ENCODE results near the gene SCAMP3.
"Not testable (repeated sequence)": the region's sequence is repeated elsewhere in the genome, so short reads cannot be mapped to it uniquely, and the experiment has no call there.

Gene SCAMP3

DNA sequence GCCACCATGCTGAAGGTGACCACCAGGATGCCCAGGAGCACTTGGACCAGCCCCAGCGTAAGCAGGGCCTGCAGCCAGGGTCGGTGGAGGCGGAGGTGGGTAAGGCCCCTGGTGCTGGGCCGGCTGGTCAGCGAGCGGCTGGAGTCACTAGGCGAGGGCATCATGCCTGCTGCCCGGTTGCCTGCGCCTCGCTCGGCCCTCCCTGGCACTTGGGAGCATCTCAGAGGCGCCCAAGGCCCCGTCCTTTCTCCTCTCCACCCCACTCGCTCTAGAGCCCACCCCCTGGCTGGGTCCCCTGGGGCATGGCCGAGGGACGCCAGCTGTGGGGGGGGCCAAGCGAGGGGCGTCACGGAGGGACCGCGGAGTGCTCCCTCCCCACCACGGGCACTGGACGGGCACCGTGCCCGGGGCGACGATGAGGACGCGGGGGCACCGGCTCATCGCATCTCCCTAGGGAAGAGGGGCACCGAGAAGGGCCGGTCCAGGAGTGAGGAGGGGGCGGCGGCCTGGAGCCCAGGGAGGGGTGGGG, 7.4 kb downstream of the SCAMP3 start:
- no peak for DNase-seq (ENCODE audit: low read depth)

DNA sequence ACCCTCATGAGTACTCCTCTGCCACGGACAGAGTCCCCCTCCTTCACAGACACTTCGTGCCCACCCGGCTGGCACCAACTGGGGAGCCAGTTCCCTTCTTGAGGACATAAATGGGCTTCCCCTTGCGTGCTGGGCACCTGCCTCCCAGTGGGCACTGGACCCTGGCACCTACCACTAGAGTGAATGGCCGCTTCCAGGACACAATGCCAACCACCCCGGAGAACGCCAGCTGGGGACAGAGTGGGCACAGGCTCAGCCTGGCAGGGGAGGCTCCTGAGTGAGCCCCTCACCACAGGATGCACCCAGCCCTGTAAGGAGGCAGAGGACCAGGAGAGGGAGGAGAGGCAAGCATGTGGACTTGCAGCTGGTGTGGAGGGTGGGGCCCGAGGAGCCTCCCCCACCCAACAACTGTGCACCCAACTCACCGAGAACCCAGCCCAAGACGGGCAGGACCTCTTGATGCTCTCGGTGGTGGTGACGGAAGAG, 7.9 kb downstream of the SCAMP3 start:
- DNase-seq (ENCODE audit: low read depth) = no peak

DNA sequence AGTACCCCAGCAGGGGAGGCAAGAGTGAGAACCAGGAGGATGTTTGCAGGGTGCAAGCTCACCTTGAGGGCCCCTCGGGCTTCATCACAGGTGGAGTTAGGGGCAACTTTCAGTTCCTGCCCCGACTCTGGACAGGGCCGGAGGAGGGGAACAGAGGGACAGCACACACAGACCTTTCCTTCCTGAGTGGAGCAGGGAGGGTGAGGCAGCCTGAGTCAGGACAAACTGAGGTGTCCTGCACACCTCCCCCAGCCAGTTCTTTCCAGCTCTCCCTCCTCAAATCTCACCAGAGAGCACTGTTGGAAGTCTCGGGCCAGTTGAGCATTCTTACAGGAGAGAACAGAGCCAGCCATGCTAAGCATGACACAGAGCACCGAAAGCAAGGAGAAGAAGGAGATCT, 8.4 kb downstream of the SCAMP3 start:
- DNase-seq (ENCODE audit: low read depth) = no peak

DNA sequence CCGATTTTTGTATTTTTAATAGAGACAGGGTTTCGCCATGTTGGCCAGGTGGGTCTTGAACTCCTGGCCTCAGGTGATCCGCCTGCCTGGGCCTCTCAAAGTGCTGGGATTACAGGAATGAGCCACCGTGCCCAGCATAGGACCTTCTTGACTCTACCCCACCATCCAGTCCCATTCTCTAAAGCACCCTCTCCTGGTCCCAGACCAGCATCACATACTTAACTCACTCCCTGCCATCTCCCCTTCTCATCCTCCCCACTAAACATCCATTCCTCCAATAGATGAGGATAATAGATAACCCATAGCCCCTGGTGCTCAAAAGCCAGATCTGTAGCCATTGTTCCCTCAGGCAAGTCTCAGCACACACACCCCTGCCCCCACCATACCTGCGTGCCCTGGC, 9.0 kb downstream of the SCAMP3 start:
- DNase-seq (ENCODE audit: low read depth) = no peak

DNA sequence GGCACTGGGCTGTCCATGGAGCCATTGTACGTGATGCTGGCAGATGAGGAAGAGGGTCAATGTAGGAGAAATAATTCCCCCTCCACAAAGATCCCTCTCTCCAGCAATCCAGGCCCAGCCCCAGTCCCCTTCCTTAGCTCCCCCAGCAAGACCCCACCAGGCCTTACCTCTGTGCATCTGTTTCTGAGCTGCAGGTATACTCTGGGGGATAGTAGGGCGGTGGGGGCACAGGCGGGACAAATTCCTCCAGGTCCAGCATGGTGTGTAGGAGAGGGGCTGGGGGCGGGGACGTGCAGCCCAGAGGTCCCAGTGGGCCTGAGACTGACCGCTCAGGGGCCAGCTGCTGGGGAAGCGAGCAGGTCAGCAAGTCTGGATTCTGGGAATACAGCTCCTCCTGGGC, 10.6 kb downstream of the SCAMP3 start:
- DNase-seq (ENCODE audit: low read depth) = no peak

DNA sequence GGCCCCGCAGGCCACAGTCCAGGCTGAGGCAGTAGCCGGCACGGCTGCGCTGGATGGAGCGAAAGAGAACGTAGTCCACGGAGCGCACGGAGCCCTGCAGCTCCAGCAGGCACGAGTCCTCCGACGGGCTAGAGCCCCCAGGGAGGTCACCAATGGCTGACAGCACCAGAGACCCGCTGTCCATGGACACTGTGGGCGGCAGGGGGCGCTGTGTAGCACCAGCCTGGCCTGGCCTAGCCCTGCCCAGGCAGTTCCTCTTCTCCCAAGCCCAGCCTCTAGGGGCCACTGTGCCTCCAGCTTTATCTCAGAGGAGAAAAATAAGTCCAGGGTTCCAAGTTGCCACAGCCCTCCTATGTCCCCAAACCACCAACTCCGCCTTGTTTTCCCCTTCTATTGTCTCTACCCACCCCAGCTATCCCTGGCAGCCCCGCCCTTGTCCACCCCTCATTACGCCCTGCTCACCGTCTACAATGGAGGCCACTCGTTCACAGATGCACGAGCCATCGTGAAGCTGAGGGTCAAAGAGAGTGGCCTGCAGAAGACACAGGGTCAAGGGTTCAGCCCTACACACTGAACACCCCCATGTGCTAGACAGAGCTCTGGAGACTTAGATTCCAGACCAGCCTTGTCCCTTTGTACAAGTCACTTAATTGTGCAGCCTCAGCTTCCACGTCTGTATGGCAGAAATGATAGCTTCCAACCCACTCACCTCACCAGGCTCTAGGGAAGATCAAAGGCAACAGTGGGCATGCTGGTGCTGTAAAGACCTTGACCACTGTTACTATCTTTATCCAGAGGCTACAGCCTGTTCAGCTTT, 11.3 kb downstream of the SCAMP3 start:
- DNase-seq (ENCODE audit: low read depth) = peak; percentile 72

DNA sequence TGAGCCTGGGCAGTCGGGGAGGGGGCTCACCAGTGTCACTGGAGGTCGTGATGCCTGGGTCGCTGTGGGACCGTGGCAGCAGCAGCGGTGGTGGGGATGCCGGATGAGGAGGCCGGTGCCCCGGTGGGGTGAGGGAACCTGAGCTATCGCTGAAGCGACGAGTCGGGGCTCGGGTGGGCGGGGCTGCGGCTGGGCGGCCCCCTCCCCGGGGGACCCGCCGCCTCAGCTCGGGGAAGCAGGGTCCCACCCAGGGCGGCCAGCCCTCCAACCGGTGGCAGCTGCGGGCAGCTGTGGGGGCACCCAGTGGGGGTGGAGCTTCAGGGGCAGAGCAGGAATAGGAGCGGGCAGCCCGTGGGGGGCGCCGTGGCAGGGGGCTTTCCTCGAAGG, 11.9 kb downstream of the SCAMP3 start:
- DNase-seq (ENCODE audit: low read depth) = no peak

DNA sequence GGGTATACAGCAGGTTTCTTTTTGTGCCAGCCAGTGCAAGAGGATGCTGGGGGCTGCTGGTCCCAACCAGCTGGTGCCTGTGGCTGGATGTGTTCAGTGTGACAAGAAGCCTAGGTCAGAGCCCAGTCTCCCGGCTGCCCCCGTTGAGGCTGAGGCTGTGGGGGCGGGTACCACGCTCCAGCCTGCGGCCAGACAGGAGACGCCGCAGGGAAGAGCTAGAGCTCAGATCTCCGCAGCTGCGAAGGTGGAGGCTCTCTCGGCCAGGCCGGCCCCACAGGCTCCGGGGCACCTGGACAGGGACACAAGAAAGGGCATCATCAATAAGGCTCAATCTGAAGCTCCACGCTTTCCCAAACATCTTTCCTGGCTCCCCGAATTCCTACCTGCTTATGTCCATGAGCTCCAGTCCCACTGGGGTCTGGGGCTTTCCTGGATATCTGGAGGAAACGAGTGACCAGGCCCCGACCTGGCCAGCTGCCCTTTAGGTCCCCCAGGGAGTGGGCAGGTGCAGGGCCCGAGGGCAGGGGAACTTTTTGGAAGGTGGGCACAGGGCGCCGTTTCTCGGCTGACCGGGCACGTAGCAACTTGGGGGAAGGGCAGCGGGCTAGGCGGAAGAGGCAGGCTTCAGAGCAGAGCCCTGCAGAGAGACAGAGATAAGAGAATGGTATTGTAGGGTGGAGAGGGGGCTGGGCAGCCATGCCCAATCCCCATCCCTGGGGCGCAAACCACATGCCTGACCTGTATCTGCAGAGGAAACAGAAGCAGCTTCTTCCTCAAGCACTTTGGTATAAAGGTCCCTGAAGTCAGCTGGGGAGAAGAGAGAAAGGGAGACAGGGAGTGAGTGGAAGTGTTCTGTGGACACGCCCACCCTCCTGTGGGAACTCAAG, 14.2 kb downstream of the SCAMP3 start:
- no peak for DNase-seq (ENCODE audit: low read depth)

DNA sequence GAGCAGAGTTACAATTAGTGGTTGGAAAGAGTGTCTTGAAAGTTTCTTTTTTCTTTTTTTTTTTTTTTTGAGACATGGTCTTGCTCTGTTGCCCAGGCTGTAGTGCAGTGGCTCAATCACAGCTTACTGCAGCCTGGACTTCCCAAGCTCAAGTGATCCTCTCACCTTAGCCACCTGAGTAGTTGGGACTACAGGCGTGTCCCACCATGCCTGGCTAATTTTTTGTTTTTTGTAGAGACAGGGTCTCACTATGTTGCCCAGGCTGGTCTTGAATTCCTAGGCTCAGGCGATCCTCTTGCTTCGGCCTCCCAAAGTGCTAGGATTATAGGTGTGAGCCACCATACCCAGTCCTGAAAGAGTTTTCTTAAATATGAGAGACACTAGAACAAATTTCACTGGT, 15.4 kb downstream of the SCAMP3 start:
- DNase-seq (ENCODE audit: low read depth) = not testable (repeated sequence)

DNA sequence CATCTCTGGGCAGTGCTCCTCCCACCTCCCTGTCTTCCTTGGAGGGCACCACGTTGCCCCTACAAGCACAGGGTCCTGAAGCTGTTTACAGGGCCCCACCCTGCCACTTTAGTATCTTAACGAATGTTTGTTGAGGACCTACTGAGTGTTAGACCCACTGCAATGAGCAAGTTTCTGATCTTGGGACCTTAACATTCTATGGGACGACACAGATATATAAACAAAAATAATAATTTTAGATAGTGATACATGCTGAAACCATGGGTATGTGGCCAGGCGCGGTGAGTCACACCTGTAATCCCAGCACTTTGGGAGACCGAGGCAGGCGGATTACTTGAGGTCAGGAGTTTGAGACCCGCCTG, 17.0 kb downstream of the SCAMP3 start:
- DNase-seq (ENCODE audit: low read depth) = no peak

DNA sequence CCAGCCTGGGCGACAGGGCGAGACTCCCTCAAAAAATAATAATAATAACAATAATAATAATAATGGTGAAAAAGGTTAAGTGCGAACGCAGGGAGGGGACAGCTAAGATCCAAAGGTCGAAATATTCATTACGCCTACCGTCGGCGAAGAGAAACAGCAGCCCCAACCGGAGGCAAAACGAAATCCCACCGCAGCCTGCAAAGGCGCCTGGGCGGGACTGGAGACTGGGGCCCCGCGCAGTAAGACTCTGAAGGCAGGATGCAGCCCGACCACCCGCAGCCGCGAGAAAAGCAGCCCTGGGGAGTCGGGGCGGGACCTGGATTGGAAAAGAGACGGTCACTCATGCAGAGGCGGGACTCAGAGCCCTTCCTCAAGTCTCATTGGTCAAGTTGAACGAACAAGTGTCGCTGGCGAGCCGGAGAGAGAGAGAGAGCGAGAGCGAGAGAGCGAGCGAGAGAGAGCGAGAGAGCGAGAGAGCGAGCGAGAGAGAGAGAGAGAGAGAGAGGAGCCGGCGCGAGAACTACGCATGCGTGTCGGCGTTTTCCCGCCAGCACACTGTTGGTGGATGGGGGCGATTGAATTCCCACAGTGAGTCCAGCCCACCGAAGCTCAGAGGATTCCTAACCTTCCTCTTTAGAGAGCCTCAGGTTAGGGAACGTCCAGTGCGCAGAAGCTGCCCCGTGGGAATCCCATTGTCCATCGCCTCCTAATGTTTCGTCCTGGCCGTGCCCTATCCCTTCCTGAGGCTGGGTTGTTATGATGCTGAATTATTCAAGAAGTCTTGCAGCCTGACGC, 17.6 kb downstream of the SCAMP3 start:
- peak; percentile 98 for DNase-seq (ENCODE audit: low read depth)

DNA sequence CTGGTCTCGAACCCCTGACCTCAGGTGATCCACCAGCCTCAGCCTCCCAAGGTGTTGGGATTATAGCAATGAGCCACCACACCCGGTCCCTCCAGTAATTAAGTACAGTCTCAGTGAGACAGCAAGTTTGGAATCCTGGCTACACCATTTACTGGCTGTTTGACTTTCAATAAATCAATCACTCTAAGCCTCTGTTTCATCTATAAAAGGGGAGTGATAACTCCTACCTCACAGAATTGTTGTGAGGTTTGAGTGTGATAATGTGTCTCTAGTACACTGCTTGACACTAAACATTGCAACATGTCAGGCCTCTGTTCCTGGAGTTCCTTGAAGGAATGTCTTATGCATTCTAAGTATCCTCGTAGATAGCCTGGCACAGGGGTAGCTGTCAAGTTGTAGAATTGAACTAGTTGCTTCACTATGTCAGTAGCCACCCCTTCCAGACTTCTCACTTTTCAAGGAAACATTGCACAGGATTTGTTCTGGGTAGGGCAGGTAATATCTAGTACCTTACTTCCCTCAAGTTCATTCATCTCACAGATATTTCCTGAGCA, 19.3 kb downstream of the SCAMP3 start:
- no peak for DNase-seq (ENCODE audit: low read depth)

DNA sequence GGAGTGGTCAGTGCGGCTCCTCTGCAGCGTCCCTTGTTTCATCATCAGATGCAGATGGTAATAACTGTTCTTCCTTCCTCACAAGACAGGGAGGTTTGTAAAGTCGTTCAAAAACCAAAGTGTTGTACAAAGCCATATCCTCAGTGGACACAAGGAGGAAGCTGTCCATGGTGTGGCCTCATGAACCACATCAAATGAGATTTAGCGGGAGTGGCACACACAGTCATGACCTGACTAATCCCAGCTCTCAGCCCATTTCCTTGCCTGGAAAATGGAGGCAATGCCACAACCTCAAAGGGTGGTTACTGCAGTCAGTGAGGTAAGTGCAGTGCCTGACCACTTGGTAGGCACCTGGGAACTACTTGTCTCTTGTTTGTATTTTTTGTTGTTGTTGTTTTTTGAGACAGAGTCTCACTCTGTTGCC, 20.3 kb downstream of the SCAMP3 start:
- no peak for DNase-seq (ENCODE audit: low read depth)

DNA sequence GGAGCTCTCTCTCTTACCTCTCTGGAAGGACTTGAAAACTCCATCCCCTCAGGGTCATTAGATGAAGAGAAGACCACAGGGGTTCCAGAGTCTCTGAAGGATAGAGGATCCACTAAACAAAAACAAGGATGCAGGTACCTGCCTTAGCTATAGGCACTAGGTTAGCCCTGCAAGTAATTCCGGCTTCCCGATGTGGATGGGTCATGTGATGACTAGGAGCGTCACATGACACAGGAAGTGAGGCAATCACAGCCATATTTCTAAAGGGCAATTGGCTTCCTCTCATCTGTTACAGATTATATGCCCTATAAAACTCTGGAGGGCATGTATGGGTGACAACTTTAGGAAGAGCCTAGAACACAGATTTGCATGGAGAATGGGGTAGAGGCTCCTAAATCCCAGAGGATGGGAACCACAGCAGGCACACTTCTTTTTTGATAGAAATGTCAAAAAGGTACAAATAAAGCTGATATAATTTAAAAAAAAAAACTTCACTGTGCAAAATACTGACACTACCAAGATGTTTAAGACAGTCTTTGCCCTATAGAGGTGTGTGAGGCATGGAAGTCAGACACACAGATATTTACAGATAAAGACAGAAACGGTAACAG, 21.0 kb downstream of the SCAMP3 start:
- DNase-seq (ENCODE audit: low read depth) = peak; percentile 78

DNA sequence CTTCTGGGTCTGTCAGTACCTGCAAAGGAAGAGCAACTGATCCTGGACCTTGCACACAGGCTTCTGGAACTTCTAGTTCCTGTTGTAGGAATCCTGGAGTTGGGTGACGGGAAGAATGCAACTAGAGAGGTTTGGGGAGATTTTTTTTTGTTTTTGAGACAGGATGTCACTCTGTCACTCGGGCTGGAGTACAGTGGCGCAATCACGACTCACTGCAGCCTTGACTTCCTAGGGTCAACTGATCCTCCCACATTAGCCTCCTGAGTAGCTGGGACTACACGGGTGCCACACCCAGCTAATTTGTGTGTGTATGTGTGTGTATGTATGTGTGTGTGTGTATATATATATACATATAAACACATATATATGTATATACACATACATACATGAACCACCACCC, 25.7 kb downstream of the SCAMP3 start:
- no peak for DNase-seq (ENCODE audit: low read depth)

DNA sequence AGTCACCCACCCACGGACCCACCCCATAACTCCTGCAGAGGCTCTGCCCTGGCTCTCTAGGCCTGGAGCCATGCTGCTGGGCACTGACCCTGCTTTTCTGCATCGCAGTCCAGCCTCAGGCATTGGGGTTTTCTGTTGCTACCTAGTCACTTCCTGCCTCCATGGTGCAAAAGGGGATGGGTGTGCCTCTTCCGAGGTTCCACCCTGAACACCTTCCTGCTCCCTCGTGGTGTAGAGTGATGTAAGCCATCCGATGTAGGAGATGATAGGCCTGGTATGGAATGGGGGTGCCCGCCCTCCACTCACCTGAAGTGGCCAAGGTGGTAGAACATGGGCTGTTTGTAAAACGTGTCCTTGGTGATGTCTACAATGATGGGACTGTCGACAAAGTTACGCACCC, 26.8 kb downstream of the SCAMP3 start:
- not testable (repeated sequence) for DNase-seq (ENCODE audit: low read depth)

DNA sequence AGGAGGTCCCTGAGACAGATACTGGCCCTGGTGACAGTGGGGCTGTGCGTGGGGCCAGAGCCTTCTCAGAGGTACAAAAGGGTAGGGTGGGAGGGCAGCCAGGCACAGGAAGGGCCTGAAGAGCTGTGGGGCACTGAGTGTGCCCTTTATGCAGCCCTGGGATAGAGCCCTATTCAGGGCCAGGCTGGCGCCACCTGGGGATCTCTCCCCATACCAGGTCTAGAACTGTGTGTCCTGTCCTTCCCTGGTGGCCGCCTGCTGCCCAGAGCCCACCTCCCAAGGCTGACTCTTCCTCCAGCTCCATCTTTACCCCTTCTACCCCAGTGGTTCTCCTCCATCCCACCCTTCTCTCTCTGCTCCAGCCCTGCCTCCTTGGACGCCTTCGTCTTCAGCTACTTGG, 28.7 kb downstream of the SCAMP3 start:
- not testable (repeated sequence) for DNase-seq (ENCODE audit: low read depth)

DNA sequence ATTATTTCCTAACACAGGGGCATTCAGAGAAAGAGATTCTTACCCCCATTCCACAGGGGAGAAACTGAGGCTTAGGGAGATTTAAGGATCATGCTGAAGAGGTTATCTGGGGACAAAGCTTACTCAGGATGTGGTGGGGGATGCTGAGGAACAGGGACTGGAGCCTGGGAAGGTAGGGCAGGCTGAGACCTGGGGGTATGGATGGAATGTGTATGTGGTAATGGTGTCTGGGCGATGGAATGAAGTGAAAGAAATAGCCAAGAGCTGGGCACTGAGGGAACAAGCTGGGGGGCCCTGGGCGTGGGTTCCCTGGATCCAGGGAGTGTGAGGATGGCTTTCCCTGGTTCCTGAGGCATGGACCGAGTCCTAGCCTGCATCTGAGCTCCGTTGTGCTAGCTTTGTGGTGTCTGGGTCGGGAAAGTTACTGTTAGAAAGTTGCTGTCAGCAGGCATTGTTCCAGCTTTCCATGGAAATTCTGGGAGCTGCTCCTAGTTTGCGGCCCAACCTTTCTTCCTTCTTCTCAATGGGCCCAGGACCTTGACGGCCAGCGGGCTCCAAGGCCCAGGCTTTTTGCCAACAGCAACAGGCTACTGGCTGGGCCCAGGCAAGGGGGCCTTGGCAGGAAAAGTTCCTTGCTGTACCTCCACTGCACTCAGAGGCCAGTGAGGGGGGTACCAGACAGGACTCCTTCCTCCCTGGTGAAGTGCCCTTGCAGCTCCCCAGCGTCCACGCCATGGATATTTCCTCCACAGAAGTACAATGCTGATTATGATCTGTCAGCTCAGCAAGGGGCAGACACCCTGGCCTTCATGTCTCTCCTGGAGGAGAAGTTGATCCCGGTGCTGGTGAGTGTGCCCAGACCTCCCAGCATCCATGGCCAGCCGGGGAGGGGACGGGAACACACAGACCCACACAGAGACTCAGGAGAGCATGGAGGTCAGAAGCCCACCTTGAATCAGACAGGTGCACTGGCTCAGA, 29.9 kb downstream of the SCAMP3 start:
- DNase-seq (ENCODE audit: low read depth) = not testable (repeated sequence)

DNA sequence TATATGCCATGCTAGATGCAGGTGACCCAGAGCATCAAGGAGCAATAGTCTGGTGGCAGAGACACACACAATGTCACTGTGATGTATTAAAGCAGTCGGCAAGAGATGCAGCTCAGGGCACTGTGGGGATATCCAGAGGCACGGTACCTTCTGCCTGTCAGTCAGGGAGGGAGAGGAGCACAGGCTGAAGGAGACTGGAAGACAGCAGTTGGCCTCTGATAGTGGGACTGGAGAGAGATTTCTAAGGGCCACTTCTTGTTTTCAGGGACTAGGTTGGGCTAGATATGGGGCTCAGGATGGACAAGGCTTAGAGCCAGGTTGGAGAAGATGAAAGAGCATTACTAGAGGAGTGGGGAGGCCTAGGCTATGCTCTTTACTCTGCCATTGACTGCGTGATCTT, 30.9 kb downstream of the SCAMP3 start:
- not testable (repeated sequence) for DNase-seq (ENCODE audit: low read depth)

DNA sequence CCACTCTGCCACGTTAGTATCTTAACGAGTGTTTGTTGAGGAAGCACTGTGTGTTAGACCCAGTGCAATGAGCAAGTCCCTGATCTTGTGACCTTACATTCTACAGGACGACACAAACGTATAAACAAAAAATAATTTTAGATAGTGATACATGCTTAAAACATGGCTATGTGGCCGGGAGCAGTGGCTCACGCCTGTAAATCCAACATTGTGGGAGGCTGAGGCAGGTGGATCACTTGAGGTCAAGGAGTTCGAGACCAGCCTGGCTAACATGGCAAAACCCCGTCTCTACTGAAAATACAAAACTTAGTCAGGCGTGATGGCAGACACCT, 34.1 kb downstream of the SCAMP3 start:
- no peak for DNase-seq (ENCODE audit: low read depth)

Measured in GM04504 (cell line).